Progenitor cell of endocrine pancreas (in vitro differentiated cells): Measurements from ENCODE around the gene ADGRV1. TPM values are rescaled to one million over a fixed set of nuclear protein-coding genes. Genes with fewer than 3 reads are reported as not detected.

Experiments used
- DNase-seq: peaks from one replicate; pipeline ENCODE4 v3.0.0; 2021; ENCODE audit warnings: low spot score; ENCODE audit not compliant: unreplicated experiment
- H3K27ac Mint-ChIP-seq: 2 replicates; pipeline ENCODE4 v1.8.0; 2021; ENCODE audit warnings: mild to moderate bottlenecking, moderate library complexity, mixed read lengths
- H3K27me3 Mint-ChIP-seq: 2 replicates; pipeline ENCODE4 v1.8.0; 2021; ENCODE audit warnings: mixed read lengths
- H3K36me3 Mint-ChIP-seq: 2 replicates; pipeline ENCODE4 v1.8.0; 2022; ENCODE audit warnings: mixed read lengths; ENCODE audit not compliant: insufficient read depth
- H3K4me1 Mint-ChIP-seq: 2 replicates; pipeline ENCODE4 v1.8.0; 2021; ENCODE audit warnings: low read depth, mixed read lengths
- H3K4me3 Mint-ChIP-seq: 2 replicates; pipeline ENCODE4 v1.8.0; 2021; ENCODE audit warnings: low read depth, mild to moderate bottlenecking, moderate library complexity, mixed read lengths
- H3K9me3 Mint-ChIP-seq: 2 replicates; pipeline ENCODE4 v1.8.0; 2021; ENCODE audit warnings: low read depth, mixed read lengths
- CTCF ChIP-seq: fragments of 200-600 bp; sonication (generic); IDR thresholded peaks from one replicate; pipeline ENCODE4 v1.5.0; 2021; ENCODE audit warnings: antibody characterized with exemption, mild to moderate bottlenecking; ENCODE audit not compliant: unreplicated experiment
- total RNA-seq: library from RNA; stranded (reverse); gene quantifications from 2 replicates; pipeline ENCODE4 v1.2.1, GENCODE V29; 2021

ADGRV1 gene
- total RNA-seq, 1 donor from 2014 or later, result 82.3 TPM

DNA sequence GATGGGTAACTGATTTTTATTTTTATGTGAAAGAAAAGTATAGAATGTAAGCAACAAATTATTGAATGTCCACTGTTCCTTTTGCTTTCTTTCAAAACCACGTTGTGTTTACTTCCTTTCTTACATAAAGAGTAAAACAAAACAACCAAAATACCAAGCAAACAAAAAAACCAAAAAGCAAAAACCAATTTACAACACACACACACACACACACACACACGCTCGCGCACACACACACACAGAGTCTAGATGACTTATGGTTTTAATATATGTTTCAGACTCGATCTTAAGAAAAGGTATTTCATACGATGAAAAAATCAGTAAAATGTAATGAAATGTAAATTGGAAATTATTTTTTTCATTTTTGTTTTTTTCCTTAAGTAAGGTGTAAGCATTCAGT lies 80.3 kb downstream of the ADGRV1 start:
- no peak for TF ChIP-seq CTCF
- Mint-ChIP-seq H3K36me3 (peaks cover 1% of the 10 kb centered on the region), H3K27ac (no peak overlapping the region), H3K4me3 (no peak overlapping the region), H3K9me3 (no peaks in the 10 kb centered on the region), H3K4me1 (peaks cover 2% of the 10 kb centered on the region), H3K27me3 (no peaks in the 10 kb centered on the region)
- DNase-seq, result no peak

DNA sequence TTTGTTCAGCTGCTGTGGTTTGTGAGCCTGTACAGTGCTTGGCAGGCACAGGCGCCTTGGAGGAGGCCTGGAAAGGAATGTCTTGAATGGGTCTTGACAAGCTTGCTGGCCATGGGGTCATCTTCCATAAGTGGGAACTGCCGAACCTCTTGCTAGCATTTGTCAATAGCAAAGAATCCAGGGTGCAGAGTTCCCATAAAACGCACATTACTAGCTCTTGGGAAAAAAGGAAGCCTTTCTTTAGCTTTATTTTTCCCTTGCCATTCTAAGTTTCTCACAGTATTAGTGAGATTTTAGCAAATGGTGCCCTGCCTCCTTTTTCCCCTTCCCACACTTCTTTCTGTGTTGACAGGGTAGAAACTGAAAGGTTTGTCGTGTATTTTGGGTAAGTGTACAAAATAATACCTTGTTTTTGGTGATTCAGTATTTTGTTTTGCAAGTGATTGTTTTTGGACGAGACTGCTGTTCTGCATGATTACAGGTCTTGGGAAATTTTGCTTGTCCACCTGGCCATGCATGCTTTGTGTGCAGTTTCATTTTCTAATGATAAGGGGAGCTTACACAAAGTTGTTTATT lies 82.0 kb downstream of the ADGRV1 start:
- Mint-ChIP-seq H3K27me3 (no peaks in the 10 kb centered on the region), H3K36me3 (peaks cover 3% of the 10 kb centered on the region), H3K9me3 (no peaks in the 10 kb centered on the region), H3K4me1 (peaks cover 7% of the 10 kb centered on the region), H3K27ac (peak overlapping the region; percentile 1), H3K4me3 (no peak overlapping the region)
- no peak for DNase-seq
- no peak for TF ChIP-seq CTCF

- Mint-ChIP-seq H3K36me3 (peaks cover 3% of the 10 kb centered on the region), H3K27me3 (no peaks in the 10 kb centered on the region), H3K4me1 (peaks cover 7% of the 10 kb centered on the region), H3K4me3 (no peak overlapping the region), H3K9me3 (no peaks in the 10 kb centered on the region), H3K27ac (no peak overlapping the region)
- no peak for TF ChIP-seq CTCF
- DNase-seq, result no peak
Observed at GRCh38 chr5:90641528-90641927, 82.9 kb downstream of the ADGRV1 start.

GRCh38 chr5:90642706-90643229 lies 84.2 kb downstream of the ADGRV1 start:
- Mint-ChIP-seq H3K9me3 (no peaks in the 10 kb centered on the region), H3K27me3 (no peaks in the 10 kb centered on the region), H3K27ac (no peak overlapping the region), H3K4me3 (no peak overlapping the region), H3K36me3 (peaks cover 9% of the 10 kb centered on the region), H3K4me1 (peaks cover 7% of the 10 kb centered on the region)
- DNase-seq, result no peak
- no peak for TF ChIP-seq CTCF

GRCh38 chr5:90644132-90644531 lies 85.5 kb downstream of the ADGRV1 start:
- no peak for TF ChIP-seq CTCF
- no peak overlapping the region for H3K4me3 Mint-ChIP-seq
- no peak overlapping the region for H3K27ac Mint-ChIP-seq
- H3K9me3 Mint-ChIP-seq, result no peaks in the 10 kb centered on the region
- peaks cover 7% of the 10 kb centered on the region for H3K4me1 Mint-ChIP-seq
- peaks cover 11% of the 10 kb centered on the region for H3K36me3 Mint-ChIP-seq
- H3K27me3 Mint-ChIP-seq, result no peaks in the 10 kb centered on the region
- no peak for DNase-seq
